ENCODE results near the gene ACTR10.

Gene ACTR10

GRCh38 chr14:58199726-58200479 is at the start of gene ACTR10:
TSS of gene ACTR10 (plus strand) at chr14:58200149. CDS start at chr14:58200218, 69 bp downstream.
- peak; percentile 70 for DNase-seq (ENCODE audit: low read depth)
- no peak for TF ChIP-seq CTCF (conservative IDR thresholded peaks at IDR 0.05; ENCODE audit: low read length)
- peak within 1 kb of the TSS; percentile 95 for H3K4me3 ChIP-seq (ENCODE audit: low read length)

GRCh38 chr14:58150243-58150805 is 49.6 kb upstream of the ACTR10 start:
- TF ChIP-seq CTCF (conservative IDR thresholded peaks at IDR 0.05; ENCODE audit: low read length) = no peak
- DNase-seq (ENCODE audit: low read depth) = no peak
- H3K4me3 ChIP-seq (ENCODE audit: low read length) = no peak overlapping the region

GRCh38 chr14:58151133-58152013 is 48.6 kb upstream of the ACTR10 start:
- no peak for TF ChIP-seq CTCF (conservative IDR thresholded peaks at IDR 0.05; ENCODE audit: low read length)
- peak; percentile 27 for DNase-seq (ENCODE audit: low read depth)
- H3K4me3 ChIP-seq (ENCODE audit: low read length) = peak overlapping the region; percentile 77

GRCh38 chr14:58152014-58152857 is 47.7 kb upstream of the ACTR10 start, which contains the start of gene ARMH4:
TSS of gene ARMH4 (minus strand) at chr14:58152213. CDS start at chr14:58139358, 12,855 bp downstream.
- no peak for TF ChIP-seq CTCF (conservative IDR thresholded peaks at IDR 0.05; ENCODE audit: low read length)
- H3K4me3 ChIP-seq (ENCODE audit: low read length) = peak within 1 kb of the TSS; percentile 77
- DNase-seq (ENCODE audit: low read depth) = peak; percentile 77

- no peak overlapping the region for H3K4me3 ChIP-seq (ENCODE audit: low read length)
- no peak for DNase-seq (ENCODE audit: low read depth)
- no peak for TF ChIP-seq CTCF (conservative IDR thresholded peaks at IDR 0.05; ENCODE audit: low read length)
Observed at GRCh38 chr14:58160561-58160960, 39.4 kb upstream of the ACTR10 start.

Data from AG10803 (cell line).